Measurements from ENCODE around the gene HOXC9.

The HOXC9 gene

GRCh38 chr12:54000116-54001114 lies at the start of gene HOXC9:
HOXC9 (plus strand) TSS chr12:54000161; CDS start chr12:54000189, 28 bp downstream.
- DNase-seq, result no peak

GRCh38 chr12:53950437-53950773 lies 49.6 kb upstream of the HOXC9 start:
- no peak for DNase-seq

- DNase-seq, result no peak
Observed at GRCh38 chr12:53950789-53951576, 49.0 kb upstream of the HOXC9 start.

GRCh38 chr12:53951577-53952334 lies 48.2 kb upstream of the HOXC9 start:
- no peak for DNase-seq

GRCh38 chr12:53952335-53952694 lies 47.6 kb upstream of the HOXC9 start:
- DNase-seq, result no peak

- no peak for DNase-seq
Observed at GRCh38 chr12:53952871-53953734, 46.9 kb upstream of the HOXC9 start.

GRCh38 chr12:53953831-53954693 lies 45.9 kb upstream of the HOXC9 start:
- no peak for DNase-seq

GRCh38 chr12:53954694-53955035 lies 45.3 kb upstream of the HOXC9 start, which contains the start of gene HOXC12:
HOXC12 (plus strand) TSS chr12:53954903; CDS start chr12:53954930, 27 bp downstream.
- no peak for DNase-seq

- no peak for DNase-seq
Observed at GRCh38 chr12:53955036-53955775, 44.8 kb upstream of the HOXC9 start.

GRCh38 chr12:53955776-53956250 lies 44.1 kb upstream of the HOXC9 start:
- no peak for DNase-seq

- no peak for DNase-seq
Observed at GRCh38 chr12:53956251-53956887, 43.6 kb upstream of the HOXC9 start.

GRCh38 chr12:53956914-53957536 lies 42.9 kb upstream of the HOXC9 start:
- no peak for DNase-seq

- DNase-seq, result no peak
Observed at GRCh38 chr12:53958128-53958527, 41.8 kb upstream of the HOXC9 start.

GRCh38 chr12:53959314-53959713 lies 40.6 kb upstream of the HOXC9 start:
- no peak for DNase-seq

- no peak for DNase-seq
Observed at GRCh38 chr12:53960187-53961024, 39.6 kb upstream of the HOXC9 start.

GRCh38 chr12:53961025-53961761 lies 38.8 kb upstream of the HOXC9 start:
- no peak for DNase-seq

GRCh38 chr12:53963005-53963404 lies 37.0 kb upstream of the HOXC9 start:
- DNase-seq, result no peak

Measured in NCI-H146 (cell line).